Coronary artery (tissue), 2 donors: ENCODE data around the gene MTARC1.

ENCODE experiments used
- DNase-seq: peaks from one replicate; pipeline ENCODE4 v3.0.0-alpha.2; 2017; ENCODE audit warnings: low spot score
- H3K27ac ChIP-seq, 2 donors: fragments of 200-600 bp; sonication (generic); one replicate each; pipeline ENCODE4 v1.5.1; 2016 to 2019
- H3K4me3 ChIP-seq: fragments of 200-600 bp; sonication (generic); 2 replicates; pipeline ENCODE4 v1.5.1; 2016; ENCODE audit warnings: mild to moderate bottlenecking, moderate library complexity
- TF ChIP-seq, protein P1 (sequence below): fragments of 200-600 bp; sonication (generic); IDR thresholded peaks from one replicate; pipeline ENCODE4 v1.5.1; 2019; ENCODE audit warnings: antibody characterized with exemption

The MTARC1 gene

DNA sequence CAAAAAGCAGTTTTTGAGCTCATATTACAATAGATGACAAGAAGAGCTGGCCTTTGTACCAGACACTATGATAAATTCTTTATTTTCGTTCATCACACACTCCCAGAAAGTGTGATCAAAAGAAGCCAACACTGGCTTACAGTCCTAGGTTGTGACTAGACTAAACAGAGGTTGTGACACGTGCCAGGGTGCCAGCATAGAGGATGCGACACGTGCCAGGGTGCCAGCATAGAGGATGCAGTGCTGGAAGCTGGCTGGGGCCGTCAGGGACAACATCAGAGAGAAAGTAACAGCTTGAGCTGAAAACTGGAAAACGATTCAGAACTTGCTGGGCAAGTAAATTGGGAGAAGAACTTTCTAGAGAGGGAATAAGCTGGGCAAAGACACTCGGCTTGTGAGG lies 2.2 kb downstream of the MTARC1 start:
- no peak for DNase-seq
- TF ChIP-seq, protein P1, sequence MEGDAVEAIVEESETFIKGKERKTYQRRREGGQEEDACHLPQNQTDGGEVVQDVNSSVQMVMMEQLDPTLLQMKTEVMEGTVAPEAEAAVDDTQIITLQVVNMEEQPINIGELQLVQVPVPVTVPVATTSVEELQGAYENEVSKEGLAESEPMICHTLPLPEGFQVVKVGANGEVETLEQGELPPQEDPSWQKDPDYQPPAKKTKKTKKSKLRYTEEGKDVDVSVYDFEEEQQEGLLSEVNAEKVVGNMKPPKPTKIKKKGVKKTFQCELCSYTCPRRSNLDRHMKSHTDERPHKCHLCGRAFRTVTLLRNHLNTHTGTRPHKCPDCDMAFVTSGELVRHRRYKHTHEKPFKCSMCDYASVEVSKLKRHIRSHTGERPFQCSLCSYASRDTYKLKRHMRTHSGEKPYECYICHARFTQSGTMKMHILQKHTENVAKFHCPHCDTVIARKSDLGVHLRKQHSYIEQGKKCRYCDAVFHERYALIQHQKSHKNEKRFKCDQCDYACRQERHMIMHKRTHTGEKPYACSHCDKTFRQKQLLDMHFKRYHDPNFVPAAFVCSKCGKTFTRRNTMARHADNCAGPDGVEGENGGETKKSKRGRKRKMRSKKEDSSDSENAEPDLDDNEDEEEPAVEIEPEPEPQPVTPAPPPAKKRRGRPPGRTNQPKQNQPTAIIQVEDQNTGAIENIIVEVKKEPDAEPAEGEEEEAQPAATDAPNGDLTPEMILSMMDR, result no peak
- H3K27ac ChIP-seq, result no peak overlapping the region
- no peak overlapping the region for H3K4me3 ChIP-seq

DNA sequence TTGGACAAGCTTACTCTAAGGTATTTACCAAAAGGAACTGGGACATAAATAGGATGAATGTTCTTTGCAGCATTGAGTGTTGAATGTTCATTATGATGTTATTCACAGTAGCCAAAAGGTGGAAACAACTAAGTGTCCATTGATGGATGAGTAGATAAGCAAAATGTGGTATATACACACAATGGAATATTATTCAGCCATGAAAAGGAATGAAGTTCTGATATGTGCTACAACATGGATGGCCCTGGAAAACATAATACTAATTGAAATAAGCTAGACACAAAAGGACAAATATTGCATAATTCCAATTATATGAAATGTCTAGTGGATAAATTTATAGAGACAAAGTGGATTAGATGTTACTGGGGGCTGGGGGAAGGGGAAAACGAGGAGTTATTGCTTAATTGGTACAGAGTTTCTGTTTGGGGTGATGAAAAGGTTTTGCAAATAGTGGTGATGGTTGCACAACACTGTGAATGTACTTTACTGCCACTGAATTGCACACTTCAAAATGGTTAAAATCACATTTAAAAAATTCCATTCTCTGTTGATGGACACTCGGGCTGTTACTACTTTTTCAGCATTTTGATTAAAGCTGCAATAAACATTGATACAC lies 2.9 kb downstream of the MTARC1 start:
- peak overlapping the region in 1 of 2 donors; percentile 14 for H3K27ac ChIP-seq
- TF ChIP-seq, protein P1, result no peak
- no peak for DNase-seq
- H3K4me3 ChIP-seq, result no peak overlapping the region

DNA sequence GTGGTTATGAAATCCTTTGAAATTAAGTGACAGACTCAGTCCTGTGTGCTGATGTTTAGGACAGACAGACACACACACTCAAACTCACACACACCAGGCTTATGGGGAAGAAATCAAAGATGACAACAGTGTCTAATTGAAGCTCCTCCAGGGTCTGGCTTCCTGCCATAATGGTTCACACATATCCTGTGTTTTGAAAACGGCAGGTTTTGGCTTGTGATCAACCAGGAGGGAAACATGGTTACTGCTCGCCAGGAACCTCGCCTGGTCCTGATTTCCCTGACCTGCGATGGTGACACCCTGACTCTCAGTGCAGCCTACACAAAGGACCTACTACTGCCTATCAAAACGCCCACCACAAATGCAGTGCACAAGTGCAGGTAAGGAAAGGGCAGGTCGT lies 4.6 kb downstream of the MTARC1 start:
- TF ChIP-seq, protein P1, result no peak
- no peak for DNase-seq
- peak overlapping the region in 1 of 2 donors; percentile 61 for H3K27ac ChIP-seq

DNA sequence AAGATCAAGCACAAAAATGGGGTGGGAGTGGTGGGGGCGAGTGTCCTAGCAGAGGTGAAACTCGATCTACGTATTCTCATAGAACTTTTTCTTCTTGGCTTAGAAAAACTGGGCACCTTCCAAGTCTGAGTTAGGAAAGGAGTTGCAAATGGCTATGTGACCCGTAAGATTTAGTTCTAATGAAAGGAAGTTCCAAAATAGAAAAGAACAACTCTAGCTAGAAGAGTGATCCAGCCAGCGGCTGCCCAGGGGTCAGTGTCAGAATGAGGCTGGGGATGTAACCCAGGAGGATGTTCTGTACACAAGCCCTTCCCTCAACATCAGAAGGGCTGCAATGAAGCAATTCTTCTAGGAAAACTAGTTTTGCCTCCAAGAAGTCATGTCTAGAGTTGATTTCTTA lies 5.2 kb downstream of the MTARC1 start:
- no peak for DNase-seq
- no peak overlapping the region for H3K4me3 ChIP-seq
- H3K27ac ChIP-seq, result peak overlapping the region in 1 of 2 donors; percentile 61
- TF ChIP-seq, protein P1, result no peak

More for the DNA sequence above, 4.6 kb downstream of the MTARC1 start:
- H3K4me3 ChIP-seq, result no peak overlapping the region

- TF ChIP-seq, protein P1, result no peak
- no peak overlapping the region for H3K27ac ChIP-seq
- DNase-seq, result no peak
Observed at GRCh38 chr1:220796530-220796929, 9.8 kb downstream of the MTARC1 start.

DNA sequence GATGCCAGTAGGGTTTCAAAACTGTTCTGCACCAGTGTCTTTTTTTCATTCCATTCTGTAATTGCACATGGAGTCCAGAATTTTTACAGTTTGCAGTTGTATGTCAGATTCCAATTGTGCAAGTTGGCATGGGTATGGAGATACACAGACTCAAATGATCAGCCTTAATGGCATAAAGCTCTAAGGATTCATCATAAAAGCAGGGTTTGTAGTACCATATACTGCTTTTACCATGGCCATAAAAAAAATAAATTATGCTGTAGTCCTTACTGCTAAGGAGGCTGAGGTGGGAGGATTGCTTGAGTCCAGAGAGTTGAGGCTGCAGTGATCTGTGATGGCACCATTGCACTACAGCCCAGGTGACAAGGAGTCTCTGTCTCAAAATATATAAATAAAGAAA lies 10.3 kb downstream of the MTARC1 start:
- Histone ChIP-seq H3K27ac (no peak overlapping the region), H3K4me3 (no peak overlapping the region)
- TF ChIP-seq, protein P1, result no peak
- DNase-seq, result no peak

More at GRCh38 chr1:220796530-220796929, 9.8 kb downstream of the MTARC1 start:
- H3K4me3 ChIP-seq, result no peak overlapping the region

DNA sequence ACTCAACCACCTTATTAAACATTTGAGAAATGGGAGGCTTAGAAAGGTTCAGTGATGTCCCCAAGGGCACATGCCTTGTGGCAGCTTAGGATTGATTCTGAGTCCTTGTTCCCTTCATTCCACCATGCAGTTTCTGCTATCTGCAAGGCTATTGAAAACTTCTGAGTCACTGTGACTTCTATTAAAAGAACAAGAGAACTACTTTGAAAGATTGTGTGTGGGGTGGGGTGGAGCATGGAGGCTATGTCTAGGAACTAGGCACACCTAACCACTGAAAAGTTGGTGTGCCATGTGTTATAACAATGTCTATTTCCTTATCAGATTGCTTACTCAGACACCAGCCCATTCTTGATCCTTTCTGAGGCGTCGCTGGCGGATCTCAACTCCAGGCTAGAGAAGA lies 10.8 kb downstream of the MTARC1 start:
- Histone ChIP-seq H3K27ac (no peak overlapping the region), H3K4me3 (no peak overlapping the region)
- TF ChIP-seq, protein P1, result no peak
- DNase-seq, result no peak
